ENCODE measurements around the gene NUP50.

The NUP50 gene, protein sequence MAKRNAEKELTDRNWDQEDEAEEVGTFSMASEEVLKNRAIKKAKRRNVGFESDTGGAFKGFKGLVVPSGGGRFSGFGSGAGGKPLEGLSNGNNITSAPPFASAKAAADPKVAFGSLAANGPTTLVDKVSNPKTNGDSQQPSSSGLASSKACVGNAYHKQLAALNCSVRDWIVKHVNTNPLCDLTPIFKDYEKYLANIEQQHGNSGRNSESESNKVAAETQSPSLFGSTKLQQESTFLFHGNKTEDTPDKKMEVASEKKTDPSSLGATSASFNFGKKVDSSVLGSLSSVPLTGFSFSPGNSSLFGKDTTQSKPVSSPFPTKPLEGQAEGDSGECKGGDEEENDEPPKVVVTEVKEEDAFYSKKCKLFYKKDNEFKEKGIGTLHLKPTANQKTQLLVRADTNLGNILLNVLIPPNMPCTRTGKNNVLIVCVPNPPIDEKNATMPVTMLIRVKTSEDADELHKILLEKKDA

DNA sequence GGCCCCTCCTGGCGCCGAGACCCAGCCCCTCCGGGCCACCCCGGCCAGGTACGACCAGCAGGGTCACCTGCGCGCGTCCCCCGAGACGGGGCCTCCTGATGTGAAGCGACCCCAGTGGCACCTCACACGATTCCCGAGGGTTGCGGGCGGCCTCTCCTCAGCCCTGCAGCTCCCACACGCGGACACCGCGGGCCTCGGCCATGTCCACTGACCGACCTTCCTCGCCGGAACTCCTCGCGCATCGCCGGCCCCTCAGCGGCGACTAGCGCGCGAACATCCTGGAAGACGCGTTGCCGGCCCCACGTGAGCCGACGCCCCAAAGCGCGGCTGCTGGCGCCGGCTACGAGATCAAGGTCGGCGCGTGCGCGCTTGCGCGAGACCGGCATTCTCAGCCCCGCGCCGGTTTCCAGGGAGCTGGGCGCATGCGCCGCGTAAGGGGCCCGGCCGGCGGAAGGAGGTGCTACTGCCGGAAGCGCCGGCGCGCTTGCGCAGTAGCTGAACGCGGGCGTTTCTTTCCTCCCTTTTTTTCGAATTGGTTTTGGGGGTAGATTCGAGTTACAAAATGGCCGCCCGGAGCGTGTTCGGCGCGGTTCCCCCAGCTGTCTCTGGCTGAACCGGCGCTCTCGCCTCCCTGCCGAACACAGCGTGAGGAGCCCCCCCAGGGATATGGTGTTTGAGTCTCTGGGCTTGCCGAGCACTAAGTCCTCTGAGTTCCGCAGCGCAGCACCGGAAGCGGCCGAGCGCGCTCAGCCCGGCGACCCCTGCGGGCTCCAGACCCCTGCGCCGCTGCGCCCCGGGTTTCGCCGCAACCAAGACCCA is at the start of gene NUP50:
NUP50 (plus strand) TSS at position 475 of the 819 bp plus-strand sequence. CDS start 4,253 bp downstream, outside the sequence.
- DNase-seq (ENCODE audit: low read depth in 3 of 3), result peak; percentile 89 to 94 (median 92)

DNA sequence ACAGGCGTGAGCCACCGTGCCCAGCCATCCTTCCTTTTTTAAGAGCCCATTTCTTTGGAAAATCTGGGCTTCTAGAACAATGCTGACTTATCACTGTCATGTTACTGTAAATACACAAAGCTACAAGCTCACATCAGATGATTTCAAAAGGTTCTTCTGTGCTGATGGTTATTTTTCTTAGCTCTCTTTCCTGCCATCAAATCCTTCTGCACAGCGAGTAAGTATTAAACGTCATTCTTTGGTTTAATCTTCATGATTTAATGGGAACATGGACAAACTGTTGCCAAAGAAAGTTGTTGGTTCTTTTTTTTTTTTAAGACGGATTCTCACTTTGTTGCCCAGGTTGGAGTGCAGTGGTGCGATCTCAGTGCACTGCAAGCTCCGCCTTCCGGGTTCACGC is 43.3 kb upstream of the NUP50 start:
- DNase-seq (ENCODE audit: low read depth in 3 of 3), result no peak

DNA sequence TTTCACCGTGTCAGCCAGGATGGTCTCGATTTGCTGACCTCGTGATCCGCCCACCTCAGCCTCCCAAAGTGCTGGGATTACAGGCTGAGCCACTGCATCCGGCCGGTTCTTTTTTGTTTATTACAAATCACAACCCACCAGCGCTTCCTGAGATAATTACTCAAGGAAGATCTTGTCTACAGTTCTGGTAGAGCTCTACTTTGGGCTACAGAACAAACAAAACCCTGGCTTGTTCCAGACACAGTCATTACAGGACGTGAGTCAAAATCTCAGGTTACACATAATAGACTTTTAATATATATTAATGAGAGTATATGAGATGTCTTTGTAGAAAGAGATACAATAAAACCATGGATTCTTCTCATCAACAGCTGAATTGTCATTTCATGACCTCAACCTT is 42.8 kb upstream of the NUP50 start:
- no peak for DNase-seq (ENCODE audit: low read depth in 3 of 3)

DNA sequence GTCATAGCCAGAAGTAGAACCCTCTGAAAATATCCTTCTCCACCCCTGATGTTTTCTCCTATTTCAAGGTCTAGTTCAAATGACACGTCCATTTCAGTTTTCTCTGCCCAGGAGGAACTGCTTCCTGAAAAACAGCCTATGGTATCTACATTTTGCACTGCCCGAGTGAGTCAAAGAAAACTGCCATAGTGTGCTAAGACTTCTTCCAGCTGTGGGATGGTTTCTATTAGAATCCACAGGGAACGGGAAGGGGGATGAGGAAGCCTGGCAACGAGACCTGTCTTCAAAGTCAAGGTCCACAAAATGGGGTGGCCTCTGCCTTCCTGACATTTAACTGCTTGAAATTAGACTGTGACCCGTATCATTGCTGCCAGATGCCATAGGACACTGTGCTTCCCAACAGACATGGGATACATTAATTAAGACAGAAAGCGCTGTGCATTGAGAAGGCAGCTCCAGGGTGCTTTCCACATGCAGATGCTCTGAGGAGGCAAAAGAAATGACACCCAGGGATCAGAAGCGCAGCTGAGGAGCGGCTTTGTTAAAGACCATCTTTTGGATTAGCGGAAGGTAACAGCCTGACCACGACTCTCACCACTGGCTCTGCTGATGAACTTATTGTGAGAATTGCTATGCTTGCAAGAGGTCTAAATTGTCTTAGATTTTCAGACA is 39.4 kb upstream of the NUP50 start:
- DNase-seq (ENCODE audit: low read depth in 3 of 3), result no peak

DNA sequence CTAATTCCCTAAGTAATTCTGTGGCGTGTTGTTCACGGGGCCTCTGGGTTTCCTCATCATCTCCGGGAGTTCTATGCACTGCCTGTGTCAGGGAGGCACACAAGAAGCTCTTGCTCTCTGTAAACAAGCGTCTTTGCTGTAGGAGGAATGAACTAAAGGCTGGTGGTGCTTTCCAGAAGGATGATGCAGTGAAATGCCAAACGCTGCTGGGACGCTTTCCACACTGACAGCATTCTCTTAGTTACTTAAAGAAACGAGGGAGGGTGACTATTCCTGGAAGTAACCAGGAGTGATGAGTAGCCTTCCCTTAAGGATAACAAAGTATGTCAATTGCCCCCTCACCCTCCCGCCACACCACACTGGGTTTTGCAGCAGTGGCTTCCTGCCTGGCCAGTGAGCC is 38.5 kb upstream of the NUP50 start:
- DNase-seq (ENCODE audit: low read depth in 3 of 3), result no peak

DNA sequence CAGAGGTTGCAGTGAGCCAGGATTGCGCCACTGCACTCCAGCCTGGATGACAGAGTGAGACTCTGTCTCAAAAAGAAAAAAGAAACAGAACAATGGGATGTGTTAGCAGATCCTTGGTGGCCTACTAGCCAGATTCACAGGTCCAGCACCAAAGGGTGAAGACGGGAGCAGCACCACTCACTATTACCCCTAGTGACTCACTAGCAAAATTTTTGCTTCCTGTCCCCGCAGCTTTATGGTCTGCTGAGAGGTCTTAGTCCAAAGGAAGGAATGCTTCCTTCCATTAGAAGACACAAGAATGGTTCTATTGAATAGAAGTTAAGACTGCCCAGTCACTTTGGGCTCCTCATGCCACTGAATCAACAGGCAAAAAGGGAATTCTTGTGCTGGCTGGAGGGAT is 35.9 kb upstream of the NUP50 start:
- DNase-seq (ENCODE audit: low read depth in 3 of 3), result no peak

DNA sequence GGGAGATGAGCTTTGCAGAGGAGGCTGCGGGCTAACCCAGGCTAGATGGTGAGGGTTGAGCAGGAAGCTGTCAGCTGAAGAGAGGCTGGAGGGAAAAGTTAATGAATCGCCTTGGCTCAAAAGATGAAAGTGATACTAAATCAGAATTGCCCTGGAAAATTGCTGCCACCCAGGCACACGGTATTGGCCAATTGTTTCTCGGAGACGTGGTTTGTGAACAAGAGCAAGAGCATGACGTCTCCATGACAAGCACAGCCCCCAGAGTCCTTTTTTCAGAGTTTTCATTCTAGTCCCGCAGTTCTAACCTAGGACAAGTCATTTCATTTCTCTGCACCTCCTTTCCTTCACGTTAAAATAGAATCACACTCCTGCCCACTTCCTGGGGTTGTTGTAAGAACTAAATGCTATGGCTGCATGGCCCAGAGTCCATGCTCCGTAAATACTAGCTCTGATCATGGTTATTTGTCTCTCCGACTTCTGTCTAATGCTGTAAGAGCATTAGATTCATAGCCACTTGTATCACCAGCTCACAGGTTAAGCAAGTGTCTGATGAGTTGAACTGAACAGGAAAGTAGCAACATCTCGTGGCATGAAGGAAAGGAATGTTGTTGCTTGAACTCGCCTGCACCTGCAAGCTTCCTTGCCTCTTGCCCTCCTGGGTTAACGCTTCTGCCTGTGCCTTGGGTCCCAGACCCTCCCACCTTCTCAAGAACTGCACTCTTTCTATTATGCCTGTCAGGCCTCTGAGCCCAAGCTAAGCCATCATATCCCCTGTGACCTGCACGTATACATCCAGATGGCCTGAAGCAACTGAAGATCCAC is 33.8 kb upstream of the NUP50 start:
- peak in 1 of 3 experiments; percentile 29 for DNase-seq (ENCODE audit: low read depth in 3 of 3)

DNA sequence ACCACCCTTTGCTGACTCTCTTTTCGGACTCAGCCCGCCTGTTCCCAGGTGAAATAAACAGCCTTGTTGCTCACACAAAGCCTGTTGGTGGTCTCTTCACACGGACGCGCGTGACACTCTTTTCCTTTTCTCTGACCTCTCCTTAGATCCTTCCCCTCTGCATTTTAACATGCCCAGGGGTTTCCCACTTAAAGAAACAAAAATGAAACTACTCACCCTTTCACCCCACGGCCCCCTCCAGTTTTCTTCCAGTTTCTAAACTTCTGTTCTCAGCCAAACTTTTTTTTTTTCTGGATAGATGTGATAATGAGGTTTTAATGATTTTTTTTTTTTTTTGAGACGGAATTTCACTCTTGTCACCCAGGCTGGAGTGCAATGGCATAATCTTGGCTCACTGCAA is 32.8 kb upstream of the NUP50 start:
- DNase-seq (ENCODE audit: low read depth in 3 of 3), result no peak

DNA sequence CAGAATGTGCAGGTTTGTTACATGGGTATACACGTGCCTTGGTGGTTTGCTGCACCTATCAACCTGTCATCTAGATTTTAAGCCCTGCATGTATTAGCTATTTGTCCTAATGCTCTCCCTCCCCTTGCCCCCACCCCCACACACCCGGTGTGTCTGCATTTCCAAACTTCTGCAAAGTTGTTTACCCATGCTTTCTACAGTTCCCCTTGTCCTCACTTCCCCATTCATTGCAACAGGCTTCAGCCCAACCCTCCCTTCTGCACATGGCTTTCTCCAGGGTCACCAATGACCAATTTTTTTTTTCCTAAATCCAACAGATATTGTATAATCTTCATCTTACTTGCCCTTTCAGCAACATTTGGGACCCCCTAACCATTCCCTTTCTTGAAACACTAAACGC is 32.0 kb upstream of the NUP50 start:
- DNase-seq (ENCODE audit: low read depth in 3 of 3), result no peak

DNA sequence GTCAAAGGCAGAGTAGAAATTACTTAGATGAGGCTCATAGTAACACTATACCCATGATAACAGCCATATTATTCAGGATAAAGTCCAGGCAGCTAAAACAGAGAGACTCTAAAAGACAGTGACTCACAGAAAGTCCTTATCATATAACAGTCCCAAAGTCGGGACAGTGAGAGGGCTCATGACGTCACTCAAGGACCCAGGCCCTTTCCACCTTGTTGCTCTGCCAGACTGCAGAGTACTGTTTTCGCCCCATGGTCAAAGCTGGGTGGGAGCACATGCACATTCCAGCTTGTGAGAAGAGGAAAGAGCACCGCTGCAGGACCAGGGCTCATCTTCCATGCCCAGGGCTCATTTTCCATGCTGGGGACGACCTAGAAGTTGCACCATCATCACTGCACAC is 29.4 kb upstream of the NUP50 start:
- no peak for DNase-seq (ENCODE audit: low read depth in 3 of 3)

DNA sequence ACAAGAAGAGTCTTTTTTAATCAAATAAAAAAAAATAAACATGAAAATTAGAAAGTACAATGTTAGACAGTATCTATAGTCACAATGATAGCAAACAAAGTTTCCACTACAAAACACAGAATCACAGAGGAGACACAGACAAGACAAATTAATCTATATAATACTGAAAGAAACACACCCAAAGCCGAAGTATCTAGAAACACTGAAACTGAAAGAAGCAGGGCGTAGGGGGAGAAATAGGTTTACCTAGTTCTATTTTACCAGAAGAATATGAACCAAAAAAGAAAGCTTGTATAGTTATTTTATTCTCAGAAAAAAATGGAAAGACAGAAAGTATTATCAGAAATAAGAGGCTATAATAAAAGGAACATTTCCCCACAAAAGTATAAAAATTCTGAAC is 27.1 kb upstream of the NUP50 start:
- no peak for DNase-seq (ENCODE audit: low read depth in 3 of 3)

DNA sequence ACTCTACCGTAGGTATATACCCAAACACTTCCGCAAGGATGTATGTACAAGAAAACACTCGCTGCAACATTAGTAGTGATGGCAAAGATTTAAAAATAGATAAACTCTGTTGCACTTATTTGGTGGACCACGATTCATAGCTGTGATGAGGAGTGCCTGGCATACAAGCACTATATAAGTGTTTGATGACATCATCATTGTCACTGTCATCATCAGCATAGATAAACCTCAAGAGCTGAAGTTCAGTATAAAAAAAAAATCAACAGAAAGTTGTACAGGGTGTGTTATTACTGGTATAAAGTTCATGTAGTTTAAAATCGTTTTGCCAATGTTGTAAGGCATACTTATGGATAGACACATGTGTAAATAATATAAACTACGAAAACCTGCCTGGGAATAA is 24.0 kb upstream of the NUP50 start:
- DNase-seq (ENCODE audit: low read depth in 3 of 3), result no peak

DNA sequence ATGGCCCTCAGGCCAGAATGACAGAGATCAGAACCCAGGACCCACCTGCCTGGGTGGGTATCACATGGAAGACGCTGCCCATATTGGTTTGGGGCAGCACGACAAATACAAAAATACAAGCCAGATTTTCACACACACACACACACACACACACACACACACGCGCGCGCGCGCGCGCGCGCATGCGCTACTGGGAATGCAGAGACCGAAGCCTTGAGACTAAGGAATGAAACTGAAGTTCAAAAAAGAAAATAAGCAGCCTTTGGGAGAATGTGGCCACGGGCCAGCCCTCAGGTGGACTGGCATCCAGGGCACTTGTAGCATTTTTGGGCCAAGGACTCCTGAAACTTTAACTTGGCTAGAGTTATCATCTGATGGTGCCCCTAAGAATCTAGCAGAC is 21.3 kb upstream of the NUP50 start:
- DNase-seq (ENCODE audit: low read depth in 3 of 3), result no peak

DNA sequence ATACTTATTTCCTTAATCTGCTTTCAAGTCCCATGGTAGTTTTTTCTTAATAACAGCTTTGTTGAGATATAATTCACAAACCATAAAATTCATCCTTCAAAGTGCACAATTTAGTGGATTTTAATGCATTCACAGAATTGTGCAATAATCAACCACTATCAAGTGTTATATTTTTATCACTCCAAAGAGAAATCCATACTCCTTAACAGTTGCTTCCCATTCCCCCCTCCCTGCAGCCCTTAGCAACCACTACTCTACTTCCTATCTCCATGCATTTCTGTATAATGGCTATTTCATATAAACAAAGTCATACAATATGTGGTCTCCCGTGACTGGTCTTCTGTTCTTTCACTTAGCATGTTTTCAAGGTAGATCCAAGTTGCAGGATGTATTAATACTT is 18.8 kb upstream of the NUP50 start:
- no peak for DNase-seq (ENCODE audit: low read depth in 3 of 3)

DNA sequence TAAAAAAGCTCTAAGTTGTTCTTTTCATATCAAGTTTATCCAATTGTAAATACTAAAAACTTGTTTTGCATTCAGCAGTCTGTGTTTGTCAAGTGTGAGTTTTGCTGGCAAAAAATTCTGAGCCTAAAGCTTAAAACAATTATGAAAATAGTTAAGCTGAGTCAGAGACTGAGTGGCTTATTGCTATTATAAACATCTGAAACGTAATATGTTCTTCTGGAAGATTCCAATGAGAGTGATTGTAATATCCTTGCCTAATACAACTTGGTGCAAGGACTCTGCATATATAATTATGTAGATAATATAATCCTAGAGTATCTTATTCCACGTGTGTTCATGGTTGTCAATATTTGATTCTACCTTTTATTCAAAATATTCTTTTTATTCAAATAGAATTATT is 14.1 kb upstream of the NUP50 start:
- no peak for DNase-seq (ENCODE audit: low read depth in 3 of 3)

DNA sequence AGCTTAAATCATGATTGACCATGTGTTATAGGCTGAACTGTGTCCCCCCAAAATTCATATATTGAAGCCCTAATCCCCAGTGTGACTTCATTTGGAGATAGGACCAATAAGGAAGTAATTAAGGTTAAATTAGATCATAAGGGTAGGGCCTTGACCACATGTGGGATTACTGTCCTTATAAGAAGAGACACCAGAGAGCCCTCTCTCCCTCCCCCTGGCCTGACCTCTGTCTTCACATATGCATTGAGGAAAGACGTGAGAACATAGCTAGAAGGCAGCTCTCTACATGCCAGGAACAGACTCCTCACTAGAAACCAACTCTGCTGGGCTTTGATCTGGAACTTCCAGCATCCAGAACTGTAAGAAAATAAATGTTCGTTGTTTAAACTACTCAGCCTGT is 13.6 kb upstream of the NUP50 start:
- no peak for DNase-seq (ENCODE audit: low read depth in 3 of 3)

DNA sequence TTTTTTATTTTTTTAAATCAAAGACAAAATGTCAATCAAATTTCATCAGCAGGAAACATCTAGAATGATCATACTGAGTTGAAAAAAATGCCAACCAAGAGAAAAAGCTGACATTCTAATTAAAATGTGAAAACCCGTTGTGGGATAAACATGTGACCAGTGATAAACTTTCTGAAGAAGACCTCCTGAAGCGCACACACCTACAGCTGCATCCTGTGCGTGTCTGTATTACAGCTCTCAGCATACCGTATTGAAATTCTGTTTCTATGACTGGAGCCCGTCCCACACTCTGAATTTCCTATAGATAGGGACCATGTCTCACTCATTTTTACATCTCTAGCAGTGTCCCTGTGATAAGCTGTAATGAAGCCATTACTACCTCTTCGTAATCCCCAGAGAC is 12.2 kb upstream of the NUP50 start:
- DNase-seq (ENCODE audit: low read depth in 3 of 3), result no peak

DNA sequence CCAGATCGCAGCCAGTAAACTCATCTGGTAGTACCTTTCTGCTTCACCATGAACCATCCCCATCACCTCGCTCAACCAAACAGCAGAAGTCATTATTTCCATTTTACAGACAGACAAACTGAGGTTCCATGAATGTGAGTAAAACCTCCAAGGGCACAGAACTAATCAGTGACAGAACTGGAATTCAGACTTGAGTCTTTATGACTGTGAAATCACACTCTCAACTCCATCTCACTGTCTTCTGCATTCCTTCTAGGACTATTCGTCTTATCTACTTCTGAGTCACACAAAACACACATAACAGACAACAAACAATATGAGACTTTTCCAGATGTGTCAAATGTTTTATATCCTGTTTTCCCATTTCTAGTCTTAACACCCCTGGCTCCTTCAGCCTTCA is 9.3 kb upstream of the NUP50 start:
- DNase-seq (ENCODE audit: low read depth in 3 of 3), result no peak

DNA sequence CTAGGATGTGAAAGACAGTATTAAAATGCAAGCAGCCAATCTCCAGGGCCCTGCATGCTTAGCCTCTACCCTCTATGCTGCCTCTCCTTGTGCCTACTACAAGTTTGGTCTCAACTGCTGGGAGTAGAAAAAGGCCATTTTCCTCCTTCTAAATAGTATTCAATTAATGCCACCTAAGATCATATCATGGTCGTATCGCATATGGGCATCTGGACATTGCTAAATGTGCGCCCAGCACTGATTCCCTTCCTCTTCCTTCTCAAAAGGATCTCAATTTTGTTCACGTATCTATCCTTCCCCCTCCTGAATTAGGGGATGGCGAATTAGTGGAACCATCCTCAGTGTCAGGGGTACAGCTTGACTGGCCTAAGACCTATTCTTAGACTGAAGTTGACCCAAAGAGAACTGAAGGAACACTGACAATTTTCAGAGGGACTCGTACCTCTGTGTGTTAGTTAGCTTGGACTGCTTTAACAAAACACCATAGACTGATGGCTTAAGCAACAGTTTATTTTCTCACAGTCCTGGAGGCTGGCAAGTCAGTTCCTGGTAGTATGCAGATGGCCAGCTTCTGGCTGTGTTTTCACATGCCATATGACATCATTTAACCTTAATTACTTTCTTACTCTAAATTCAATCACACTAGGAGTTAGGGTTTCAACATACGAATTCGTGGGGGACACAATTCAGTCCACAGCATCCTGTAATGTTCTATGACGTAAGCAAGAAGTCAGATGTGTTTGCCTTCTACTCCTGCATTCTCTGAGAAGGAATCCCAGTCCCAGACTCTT is 8.5 kb upstream of the NUP50 start:
- no peak for DNase-seq (ENCODE audit: low read depth in 3 of 3)

DNA sequence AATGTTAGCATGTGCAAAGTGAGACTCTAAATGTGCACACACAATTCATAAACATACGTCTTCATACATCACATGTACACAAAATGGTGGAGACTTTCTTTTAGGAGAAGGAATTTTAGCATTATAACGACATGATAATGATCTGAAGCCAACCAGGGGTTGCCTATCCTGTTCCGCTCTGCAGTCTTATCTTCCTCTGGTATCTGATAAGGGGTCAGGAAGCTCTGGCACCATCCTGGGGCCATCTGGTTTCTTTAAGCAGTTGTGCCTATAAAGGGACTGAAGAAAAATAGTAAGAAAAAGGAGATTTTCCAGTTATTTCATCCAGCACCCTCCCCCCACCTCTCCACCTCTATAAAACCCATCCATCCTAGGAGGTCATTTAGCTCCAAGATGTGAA is 5.8 kb upstream of the NUP50 start:
- DNase-seq (ENCODE audit: low read depth in 3 of 3), result no peak

All from stimulated activated CD4-positive, alpha-beta T cell treated with anti-CD3 and anti-CD28 coated beads, TNF-alpha, amount 100 ng/mL, for 24 hours (primary cell).